BE2C (cell line): ENCODE results near the gene TNFAIP6.

Experiments used
- DNase-seq: peaks from one replicate; pipeline ENCODE4 v3.0.0-alpha.2; 2020
- H3K27me3 ChIP-seq: fragments of 250-450 bp; sonication (Bioruptor Pico); 2 replicates; pipeline ENCODE4 v1.5.1; 2020; ENCODE audit warnings: mild to moderate bottlenecking
- H3K36me3 ChIP-seq: fragments of 250-450 bp; sonication (Bioruptor Pico); 2 replicates; pipeline ENCODE4 v1.5.1; 2020; ENCODE audit warnings: mild to moderate bottlenecking
- H3K4me1 ChIP-seq: fragments of 250-450 bp; sonication (Bioruptor Pico); 2 replicates; pipeline ENCODE4 v1.5.1; 2020
- H3K4me3 ChIP-seq: 2 replicates; pipeline ENCODE4 v1.5.1; 2011; ENCODE audit warnings: low read depth, low read length
- H3K9me3 ChIP-seq: fragments of 250-450 bp; sonication (Bioruptor Pico); 2 replicates; pipeline ENCODE4 v1.5.1; 2020
- TF ChIP-seq, protein P1 (sequence below): IDR thresholded peaks from 2 replicates; pipeline ENCODE4 v1.5.1; 2012; ENCODE audit warnings: mild to moderate bottlenecking, low read depth, low read length

The TNFAIP6 gene

DNA sequence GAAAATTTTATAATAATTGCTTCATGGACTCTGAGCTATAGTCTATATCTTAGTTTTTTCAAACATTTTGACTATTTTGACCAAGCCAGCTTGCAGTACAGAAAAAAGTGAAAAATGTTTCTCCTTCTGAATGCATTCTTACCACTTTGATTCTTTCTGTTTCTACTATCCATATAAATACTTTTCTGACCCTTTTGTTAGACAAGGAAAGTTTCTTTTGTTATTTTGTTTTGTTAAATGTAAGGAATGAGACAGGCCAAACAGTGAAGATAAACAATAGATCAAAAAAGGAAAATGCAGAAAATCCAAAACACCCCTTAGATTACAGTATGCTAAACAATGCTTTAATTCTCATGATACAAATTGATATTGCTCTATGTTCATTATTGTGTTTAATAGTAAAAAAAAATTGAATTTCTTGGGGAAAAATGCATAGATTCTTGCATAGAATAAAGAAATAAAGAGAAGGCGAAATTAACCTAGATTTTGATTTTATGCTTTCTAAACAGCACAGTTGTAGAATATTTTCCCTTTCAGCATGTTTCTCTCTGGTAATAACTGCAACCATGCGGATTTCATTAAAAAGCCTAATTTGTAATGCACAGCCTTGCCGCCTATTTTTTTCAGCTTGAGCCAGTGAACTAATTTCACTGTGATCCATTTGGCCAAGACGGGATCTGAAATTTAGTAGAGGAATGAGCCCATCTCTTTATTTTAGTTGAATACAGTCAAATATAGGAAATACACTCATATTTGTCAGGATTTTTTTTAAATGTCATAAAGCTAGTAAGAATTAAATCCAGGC lies 976 bp downstream of the TNFAIP6 start:
- Histone ChIP-seq H3K36me3 (no peaks in the 10 kb centered on the region), H3K4me3 (no peak overlapping the region), H3K4me1 (no peaks in the 10 kb centered on the region), H3K27me3 (no peaks in the 10 kb centered on the region), H3K9me3 (no peaks in the 10 kb centered on the region)
- TF ChIP-seq, protein P1, sequence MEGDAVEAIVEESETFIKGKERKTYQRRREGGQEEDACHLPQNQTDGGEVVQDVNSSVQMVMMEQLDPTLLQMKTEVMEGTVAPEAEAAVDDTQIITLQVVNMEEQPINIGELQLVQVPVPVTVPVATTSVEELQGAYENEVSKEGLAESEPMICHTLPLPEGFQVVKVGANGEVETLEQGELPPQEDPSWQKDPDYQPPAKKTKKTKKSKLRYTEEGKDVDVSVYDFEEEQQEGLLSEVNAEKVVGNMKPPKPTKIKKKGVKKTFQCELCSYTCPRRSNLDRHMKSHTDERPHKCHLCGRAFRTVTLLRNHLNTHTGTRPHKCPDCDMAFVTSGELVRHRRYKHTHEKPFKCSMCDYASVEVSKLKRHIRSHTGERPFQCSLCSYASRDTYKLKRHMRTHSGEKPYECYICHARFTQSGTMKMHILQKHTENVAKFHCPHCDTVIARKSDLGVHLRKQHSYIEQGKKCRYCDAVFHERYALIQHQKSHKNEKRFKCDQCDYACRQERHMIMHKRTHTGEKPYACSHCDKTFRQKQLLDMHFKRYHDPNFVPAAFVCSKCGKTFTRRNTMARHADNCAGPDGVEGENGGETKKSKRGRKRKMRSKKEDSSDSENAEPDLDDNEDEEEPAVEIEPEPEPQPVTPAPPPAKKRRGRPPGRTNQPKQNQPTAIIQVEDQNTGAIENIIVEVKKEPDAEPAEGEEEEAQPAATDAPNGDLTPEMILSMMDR = no peak
- DNase-seq = no peak

DNA sequence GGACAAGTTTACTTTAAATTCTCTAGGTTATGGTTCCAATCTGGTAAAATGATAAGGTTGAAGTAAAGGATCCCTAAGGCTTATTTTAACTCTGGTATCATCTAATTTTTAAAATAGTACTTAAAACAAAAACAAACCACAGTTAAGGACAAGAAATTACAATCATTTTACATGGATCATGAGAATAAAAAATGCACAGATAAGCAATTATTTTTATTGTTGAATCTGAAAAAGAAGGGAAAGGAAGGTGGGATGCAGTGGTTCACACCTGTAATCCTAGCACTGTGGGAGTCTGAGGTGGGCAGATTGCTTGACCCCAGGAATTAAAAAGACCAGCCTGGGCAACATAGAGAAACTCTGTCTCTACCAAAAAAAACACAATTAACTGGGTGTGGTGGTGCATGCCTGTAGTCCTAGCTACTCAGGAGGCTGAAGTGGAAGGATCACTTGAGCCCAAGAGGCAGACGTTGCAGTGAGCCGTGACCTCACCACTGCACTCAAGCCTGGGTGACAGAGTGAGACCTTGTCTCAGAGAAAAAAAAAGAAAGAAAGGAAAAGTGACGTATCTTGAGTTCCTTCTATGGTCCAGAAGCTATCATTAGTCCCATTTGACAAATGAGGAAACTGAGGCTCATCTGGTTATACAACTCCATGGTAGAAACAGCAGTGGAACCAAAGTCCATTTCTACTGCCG lies 2.5 kb downstream of the TNFAIP6 start:
- Histone ChIP-seq H3K4me3 (no peak overlapping the region), H3K9me3 (no peaks in the 10 kb centered on the region), H3K27me3 (no peaks in the 10 kb centered on the region), H3K4me1 (no peaks in the 10 kb centered on the region), H3K36me3 (no peaks in the 10 kb centered on the region)
- TF ChIP-seq, protein P1 = no peak
- no peak for DNase-seq

DNA sequence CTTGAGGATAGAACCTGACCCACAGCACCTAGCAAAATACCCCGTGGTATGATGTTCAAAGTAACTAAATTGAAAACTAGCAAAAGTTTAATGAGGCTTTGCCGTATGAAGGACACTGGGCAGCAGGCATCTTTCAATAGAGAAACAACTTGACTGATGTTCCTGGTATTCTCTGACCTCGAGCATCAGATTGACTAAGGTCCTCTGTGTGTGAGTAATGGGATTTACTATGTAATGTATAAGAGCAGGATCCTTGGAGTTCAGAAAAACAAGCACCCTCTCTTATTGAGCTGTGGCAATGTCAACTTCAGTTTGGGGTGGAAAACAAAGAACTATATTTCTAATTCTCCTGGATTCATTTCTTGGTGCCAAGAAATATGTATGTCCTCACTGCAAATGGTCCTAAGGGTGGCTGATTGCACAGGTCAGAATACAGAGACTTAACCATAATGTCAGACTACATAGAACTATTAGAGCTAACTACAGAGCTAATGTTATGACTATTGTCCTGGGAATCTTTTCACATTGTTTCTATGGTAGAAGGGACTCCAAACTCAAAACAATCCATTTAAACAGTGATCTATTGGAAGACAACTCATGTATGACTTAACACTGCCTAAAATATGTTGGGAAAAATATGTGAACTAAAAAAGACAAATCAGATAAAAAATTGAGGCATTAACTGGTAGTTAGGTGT lies 4.4 kb downstream of the TNFAIP6 start:
- TF ChIP-seq, protein P1 = no peak
- no peaks in the 10 kb centered on the region for H3K36me3 ChIP-seq
- no peak overlapping the region for H3K4me3 ChIP-seq
- no peaks in the 10 kb centered on the region for H3K4me1 ChIP-seq
- DNase-seq = no peak
- H3K9me3 ChIP-seq = no peaks in the 10 kb centered on the region
- H3K27me3 ChIP-seq = no peaks in the 10 kb centered on the region

DNA sequence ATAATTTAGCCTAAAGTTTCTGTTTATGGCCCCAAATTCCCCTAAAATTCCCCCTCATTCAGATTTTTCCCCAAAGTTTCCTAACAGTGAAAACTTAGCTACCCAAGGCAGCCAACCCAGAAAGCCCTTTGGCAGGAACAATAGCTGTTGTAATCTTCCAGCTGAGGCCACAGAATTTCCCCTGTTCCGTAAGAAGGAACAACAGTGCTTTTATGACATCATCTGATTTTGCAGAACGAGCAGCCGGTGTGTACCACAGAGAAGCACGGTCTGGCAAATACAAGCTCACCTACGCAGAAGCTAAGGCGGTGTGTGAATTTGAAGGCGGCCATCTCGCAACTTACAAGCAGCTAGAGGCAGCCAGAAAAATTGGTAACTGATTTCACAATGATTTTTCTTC lies 6.3 kb downstream of the TNFAIP6 start:
- TF ChIP-seq, protein P1 = no peak

DNA sequence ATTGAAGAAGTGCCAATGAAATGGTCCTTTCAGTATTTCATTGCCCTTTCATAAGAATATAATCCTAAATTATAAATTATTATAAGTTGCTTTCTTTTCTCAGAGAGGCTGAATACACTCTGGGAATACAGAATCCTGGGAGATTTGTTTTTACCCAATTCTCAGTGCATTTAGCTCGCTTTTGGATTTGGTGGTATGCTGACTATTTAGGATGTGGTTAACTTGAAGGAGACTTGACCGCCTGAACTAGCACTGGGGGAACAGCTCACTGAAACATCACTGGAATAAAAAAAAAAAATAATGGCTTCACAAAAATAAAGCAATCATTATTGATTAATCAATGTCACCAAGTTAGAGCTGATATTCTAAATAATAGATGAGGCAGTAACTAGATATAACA lies 10.2 kb downstream of the TNFAIP6 start:
- Histone ChIP-seq H3K36me3 (no peaks in the 10 kb centered on the region), H3K27me3 (no peaks in the 10 kb centered on the region), H3K4me1 (no peaks in the 10 kb centered on the region), H3K4me3 (no peak overlapping the region), H3K9me3 (no peaks in the 10 kb centered on the region)
- TF ChIP-seq, protein P1 = no peak
- no peak for DNase-seq

More for the DNA sequence above, 6.3 kb downstream of the TNFAIP6 start:
- Histone ChIP-seq H3K4me3 (no peak overlapping the region), H3K36me3 (no peaks in the 10 kb centered on the region), H3K27me3 (no peaks in the 10 kb centered on the region), H3K4me1 (no peaks in the 10 kb centered on the region), H3K9me3 (no peaks in the 10 kb centered on the region)
- no peak for DNase-seq
